Smooth muscle cell (in vitro differentiated cells): ENCODE data around the gene PLA2G4E. TPM values are rescaled to one million over a fixed set of nuclear protein-coding genes. Genes with fewer than 3 reads are reported as not detected.

ENCODE experiments used
- DNase-seq: peaks from one replicate; lab custom pipeline; 2025; ENCODE audit not compliant: unreplicated experiment; lab: John Stamatoyannopoulos, UW
- H2AFZ ChIP-seq: fragments of 200-600 bp; sonication (generic); 2 replicates; pipeline ENCODE4 v1.6.0; 2016; ENCODE audit warnings: antibody characterized with exemption, low read depth, mild to moderate bottlenecking
- H3F3A ChIP-seq: fragments of 200-600 bp; sonication (generic); 2 replicates; pipeline ENCODE4 v1.6.0; 2017; ENCODE audit warnings: antibody characterized with exemption, low read depth
- H3K27ac ChIP-seq: fragments of 200-600 bp; sonication (generic); 2 replicates; pipeline ENCODE4 v1.5.1; 2016; ENCODE audit warnings: low read depth, mild to moderate bottlenecking
- H3K27me3 ChIP-seq: fragments of 200-600 bp; sonication (generic); 2 replicates; pipeline ENCODE4 v1.6.1; 2016; ENCODE audit warnings: low read depth, mild to moderate bottlenecking
- H3K36me3 ChIP-seq: fragments of 200-600 bp; sonication (generic); 2 replicates; pipeline ENCODE4 v1.5.1; 2016; ENCODE audit warnings: low read depth
- H3K4me1 ChIP-seq: fragments of 200-600 bp; sonication (generic); 2 replicates; pipeline ENCODE4 v1.5.1; 2016; ENCODE audit warnings: low read depth
- H3K4me2 ChIP-seq: fragments of 200-600 bp; sonication (generic); 2 replicates; pipeline ENCODE4 v1.6.0; 2016; ENCODE audit warnings: mild to moderate bottlenecking
- H3K4me3 ChIP-seq: fragments of 200-600 bp; sonication (generic); 2 replicates; pipeline ENCODE4 v1.5.1; 2016; ENCODE audit warnings: mild to moderate bottlenecking
- H3K79me2 ChIP-seq: fragments of 200-600 bp; sonication (generic); 2 replicates; pipeline ENCODE4 v1.6.0; 2016; ENCODE audit warnings: low read depth, mild to moderate bottlenecking
- H3K9ac ChIP-seq: fragments of 200-600 bp; sonication (generic); 2 replicates; pipeline ENCODE4 v1.6.0; 2016; ENCODE audit warnings: low read depth
- H3K9me3 ChIP-seq: fragments of 200-600 bp; sonication (generic); replicated peaks from 2 replicates; pipeline ENCODE4 v1.5.1; 2016; ENCODE audit warnings: low read depth
- H4K20me1 ChIP-seq: fragments of 200-600 bp; sonication (generic); 2 replicates; pipeline ENCODE4 v1.6.0; 2016; ENCODE audit warnings: low read depth
- WGBS: methylation state at CpG from one replicate; pipeline ENCODE4 v1.1.7; 2016; ENCODE audit warnings: low lambda C conversion rate; 5-methylcytosine and 5-hydroxymethylcytosine counted together
- polyA plus RNA-seq: library from polyadenylated mRNA; unstranded; fragments of >200 nt; fragmentation: Nextera tagmentation; extraction: Ambion mirVana; gene quantifications from 2 replicates; pipeline ENCODE4 v1.2.1, GENCODE V29; 2016
- total RNA-seq: library from RNA; depleted of rRNA; stranded (reverse); fragments of >200 nt; gene quantifications from 2 replicates; pipeline ENCODE4 v1.2.3, GENCODE V29; 2014
- TF ChIP-seq, protein P1 (sequence below): fragments of 200-600 bp; sonication (generic); IDR thresholded peaks from 2 replicates; pipeline ENCODE4 v1.5.1; 2017; ENCODE audit warnings: borderline replicate concordance, mild to moderate bottlenecking, antibody characterized with exemption; ENCODE audit not compliant: insufficient read depth, poor library complexity, severe bottlenecking

PLA2G4E gene
- total and polyA plus RNA-seq, 2 experiments from 2014 or later, result 1.6 TPM; not detected in 1

DNA sequence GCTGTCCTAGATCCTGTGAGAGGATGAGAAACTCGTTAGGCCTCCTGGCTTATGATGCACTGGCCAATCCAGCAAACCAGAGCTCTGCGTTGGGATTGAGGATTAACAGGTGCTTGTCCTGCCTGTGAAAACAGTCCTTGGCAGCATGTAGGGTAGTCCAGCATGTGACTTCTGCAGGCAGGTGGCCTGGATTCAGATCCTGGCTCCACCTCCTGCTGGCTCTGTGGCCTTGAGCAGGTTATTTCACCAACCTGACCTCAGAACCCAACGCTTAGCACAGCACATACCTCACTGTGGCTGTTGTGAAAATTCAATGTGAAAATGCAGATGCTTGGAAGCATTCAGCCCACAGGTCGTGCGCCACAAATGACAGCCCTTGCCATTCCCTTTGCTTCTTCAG lies 40.0 kb upstream of the PLA2G4E start:
- TF ChIP-seq, protein P1, sequence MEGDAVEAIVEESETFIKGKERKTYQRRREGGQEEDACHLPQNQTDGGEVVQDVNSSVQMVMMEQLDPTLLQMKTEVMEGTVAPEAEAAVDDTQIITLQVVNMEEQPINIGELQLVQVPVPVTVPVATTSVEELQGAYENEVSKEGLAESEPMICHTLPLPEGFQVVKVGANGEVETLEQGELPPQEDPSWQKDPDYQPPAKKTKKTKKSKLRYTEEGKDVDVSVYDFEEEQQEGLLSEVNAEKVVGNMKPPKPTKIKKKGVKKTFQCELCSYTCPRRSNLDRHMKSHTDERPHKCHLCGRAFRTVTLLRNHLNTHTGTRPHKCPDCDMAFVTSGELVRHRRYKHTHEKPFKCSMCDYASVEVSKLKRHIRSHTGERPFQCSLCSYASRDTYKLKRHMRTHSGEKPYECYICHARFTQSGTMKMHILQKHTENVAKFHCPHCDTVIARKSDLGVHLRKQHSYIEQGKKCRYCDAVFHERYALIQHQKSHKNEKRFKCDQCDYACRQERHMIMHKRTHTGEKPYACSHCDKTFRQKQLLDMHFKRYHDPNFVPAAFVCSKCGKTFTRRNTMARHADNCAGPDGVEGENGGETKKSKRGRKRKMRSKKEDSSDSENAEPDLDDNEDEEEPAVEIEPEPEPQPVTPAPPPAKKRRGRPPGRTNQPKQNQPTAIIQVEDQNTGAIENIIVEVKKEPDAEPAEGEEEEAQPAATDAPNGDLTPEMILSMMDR, result no peak
- Histone ChIP-seq H2AFZ (no peak overlapping the region), H3K4me3 (no peak overlapping the region), H3F3A (no peaks in the 10 kb centered on the region), H3K4me2 (no peak overlapping the region), H3K27me3 (no peaks in the 10 kb centered on the region), H3K9me3 (no peaks in the 10 kb centered on the region), H3K27ac (no peak overlapping the region), H4K20me1 (no peaks in the 10 kb centered on the region), H3K4me1 (no peaks in the 10 kb centered on the region), H3K36me3 (no peaks in the 10 kb centered on the region), H3K79me2 (no peaks in the 10 kb centered on the region), H3K9ac (no peak overlapping the region)
- 82% methylated on average over 5 of the region's 5 CpGs for WGBS
- DNase-seq, result no peak

DNA sequence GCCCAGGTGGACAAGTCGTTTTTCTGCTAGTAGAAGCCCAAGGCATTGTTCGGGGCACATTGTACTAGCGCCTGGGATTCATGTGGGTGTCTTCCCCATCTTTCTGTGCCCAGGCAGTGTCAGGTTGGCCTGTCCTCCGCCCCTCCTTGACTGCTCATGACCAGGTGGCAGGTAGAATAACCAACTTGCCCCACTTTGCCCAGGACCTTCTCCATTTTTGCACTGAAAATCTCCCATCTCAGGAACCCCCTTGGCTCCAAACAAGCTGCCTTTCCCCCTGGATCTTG lies 39.6 kb upstream of the PLA2G4E start:
- TF ChIP-seq, protein P1, result no peak

DNA sequence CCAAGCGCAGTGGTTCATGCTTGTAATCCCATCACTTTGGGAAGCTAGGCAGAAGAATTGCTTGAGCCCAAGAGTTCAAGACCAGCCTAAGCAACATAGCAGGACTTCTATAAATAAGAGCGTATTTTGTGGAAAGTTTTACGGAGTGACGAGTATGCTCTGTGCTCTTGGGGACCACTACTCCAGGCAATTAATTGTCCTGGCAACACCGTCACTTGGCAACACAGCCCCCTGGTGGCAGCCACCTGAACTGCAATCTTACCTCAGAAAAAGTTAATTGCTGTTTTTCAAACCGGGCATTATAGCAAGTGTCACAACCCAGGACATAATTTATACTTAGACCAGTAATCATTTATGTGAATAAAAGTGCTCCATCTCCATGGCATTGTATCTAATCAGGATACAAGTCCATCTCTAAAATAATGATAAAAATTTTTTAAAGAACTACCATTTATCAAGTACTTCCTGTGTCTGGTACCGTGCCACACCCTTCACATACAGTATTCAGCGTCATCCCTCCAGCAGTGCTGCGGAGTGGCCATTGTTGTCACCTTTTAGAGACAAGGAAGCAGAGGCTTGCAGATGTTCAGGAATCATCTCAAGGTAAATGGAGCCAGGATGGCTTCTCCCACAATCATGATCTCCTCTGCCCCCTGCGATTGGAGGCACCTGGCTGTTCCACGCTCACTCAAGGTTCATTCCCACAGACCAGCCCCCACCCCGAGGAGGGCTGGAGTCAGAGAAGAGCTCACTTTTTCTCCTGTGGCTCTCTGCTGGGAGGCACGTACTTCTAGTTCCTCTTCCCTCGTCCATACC lies 39.0 kb upstream of the PLA2G4E start:
- Histone ChIP-seq H3K27me3 (no peaks in the 10 kb centered on the region), H3K4me1 (no peaks in the 10 kb centered on the region), H2AFZ (no peak overlapping the region), H4K20me1 (no peaks in the 10 kb centered on the region), H3K9me3 (no peaks in the 10 kb centered on the region), H3K9ac (no peak overlapping the region), H3K4me2 (no peak overlapping the region), H3K27ac (no peak overlapping the region), H3K4me3 (no peak overlapping the region), H3F3A (no peaks in the 10 kb centered on the region), H3K36me3 (no peaks in the 10 kb centered on the region), H3K79me2 (no peaks in the 10 kb centered on the region)
- DNase-seq, result peak; percentile 24
- 52% methylated on average over 14 of the region's 14 CpGs for WGBS
- TF ChIP-seq, protein P1, result peak; percentile 96

More for the DNA sequence above, 39.6 kb upstream of the PLA2G4E start:
- Histone ChIP-seq H3K4me1 (no peaks in the 10 kb centered on the region), H3K9me3 (no peaks in the 10 kb centered on the region), H3K27ac (no peak overlapping the region), H3K4me3 (no peak overlapping the region), H3K9ac (no peak overlapping the region), H3F3A (no peaks in the 10 kb centered on the region), H3K4me2 (no peak overlapping the region), H2AFZ (no peak overlapping the region), H4K20me1 (no peaks in the 10 kb centered on the region), H3K27me3 (no peaks in the 10 kb centered on the region), H3K36me3 (no peaks in the 10 kb centered on the region), H3K79me2 (no peaks in the 10 kb centered on the region)
- DNase-seq, result no peak
- 78% methylated on average over 4 of the region's 4 CpGs for WGBS

DNA sequence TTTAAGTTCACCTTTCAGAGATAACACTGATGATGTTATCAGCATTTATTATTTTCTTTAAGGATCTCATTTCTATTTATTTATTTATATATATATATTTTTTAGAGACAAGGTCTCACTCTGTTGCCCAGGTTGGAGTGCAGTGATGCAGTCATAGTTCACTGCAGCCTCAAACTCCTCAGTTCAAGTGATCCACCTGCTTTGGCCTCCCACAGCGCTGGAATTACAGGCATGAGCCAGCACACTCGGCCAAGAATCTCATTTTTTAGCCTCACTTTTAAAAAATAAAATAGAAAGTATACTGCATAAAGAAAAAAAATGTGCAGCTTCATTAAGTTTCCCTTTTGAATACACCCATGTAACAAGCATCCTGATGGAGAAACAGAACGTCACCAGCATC lies 37.9 kb upstream of the PLA2G4E start:
- no peak overlapping the region for H2AFZ ChIP-seq
- TF ChIP-seq, protein P1, result no peak
- H3K4me2 ChIP-seq, result no peak overlapping the region
- H3K27ac ChIP-seq, result no peak overlapping the region
- H3F3A ChIP-seq, result no peaks in the 10 kb centered on the region
- H3K9ac ChIP-seq, result no peak overlapping the region
- no peaks in the 10 kb centered on the region for H3K36me3 ChIP-seq
- DNase-seq, result no peak
- 85% methylated on average over 3 of the region's 3 CpGs for WGBS
- no peak overlapping the region for H3K4me3 ChIP-seq
- H3K79me2 ChIP-seq, result no peaks in the 10 kb centered on the region
- no peaks in the 10 kb centered on the region for H3K9me3 ChIP-seq
- no peaks in the 10 kb centered on the region for H4K20me1 ChIP-seq
- H3K4me1 ChIP-seq, result no peaks in the 10 kb centered on the region
- peaks cover 4% of the 10 kb centered on the region for H3K27me3 ChIP-seq
